ENCODE measurements around the gene SGPL1. TPM values are rescaled to one million over a fixed set of nuclear protein-coding genes. Genes with fewer than 3 reads are reported as not detected.

SGPL1 gene
- total and polyA plus RNA-seq, 2 experiments from 2014 or later, result 12.0 to 42.7 TPM

DNA sequence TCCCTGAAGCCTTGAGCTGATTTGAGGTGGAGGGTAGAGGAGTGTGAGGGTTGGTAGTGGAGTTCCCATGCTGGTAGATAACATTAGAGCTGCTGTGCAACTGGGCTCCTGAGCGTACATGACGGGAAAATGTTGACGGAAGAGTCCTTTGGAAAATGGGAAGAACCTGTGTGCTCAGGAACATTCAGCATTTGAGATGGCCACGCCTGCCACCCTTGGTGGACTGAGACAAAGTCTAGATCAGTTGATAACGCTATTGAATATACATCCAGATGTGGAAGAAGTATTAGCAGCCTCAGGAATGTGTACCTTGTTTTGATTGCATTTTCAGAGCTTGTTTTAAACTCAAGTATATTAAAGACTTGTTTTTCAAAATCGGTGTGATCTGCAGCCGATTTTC, 56.5 kb downstream of the SGPL1 start:
- H3K4me1 Mint-ChIP-seq, result peaks cover 11% of the 10 kb centered on the region
- Histone ChIP-seq H3K9me2 (ENCODE audit: insufficient read depth) (no peaks in the 10 kb centered on the region), H3K4me2 (no peak overlapping the region), H3K79me2 (replicated peaks; ENCODE audit: insufficient read depth) (no peaks in the 10 kb centered on the region), H3K4me1 (ENCODE audit: insufficient read depth) (0 out of 2 replicates have a peak, but pooled peaks cover 6% of the 10 kb centered on the region), H2AFZ (no peak overlapping the region), H3K27me3 (ENCODE audit: insufficient read depth) (no peaks in the 10 kb centered on the region), H3K27ac (ENCODE audit: low read depth) (no peak overlapping the region), H3K4me3 (no peak overlapping the region), H3K36me3 (ENCODE audit: insufficient read depth) (peaks cover 27% of the 10 kb centered on the region), H3F3A (replicated peaks; ENCODE audit: low read depth) (no peaks in the 10 kb centered on the region), H4K20me1 (replicated peaks; ENCODE audit: insufficient read depth) (no peaks in the 10 kb centered on the region; the same call in 1 of the 2 replicates)
- H3K4me3 Mint-ChIP-seq, result no peak overlapping the region
- ATAC-seq, result no peak
- peaks cover 4% of the 10 kb centered on the region for H3K27me3 Mint-ChIP-seq (ENCODE audit: insufficient read depth, low read depth, poor library complexity)
- no peaks in the 10 kb centered on the region for H3K9me3 Mint-ChIP-seq
- no peak for TF ChIP-seq NANOG (IDR thresholded peaks at IDR 0.05; ENCODE audit: borderline replicate concordance)
- TF ChIP-seq, protein P1, sequence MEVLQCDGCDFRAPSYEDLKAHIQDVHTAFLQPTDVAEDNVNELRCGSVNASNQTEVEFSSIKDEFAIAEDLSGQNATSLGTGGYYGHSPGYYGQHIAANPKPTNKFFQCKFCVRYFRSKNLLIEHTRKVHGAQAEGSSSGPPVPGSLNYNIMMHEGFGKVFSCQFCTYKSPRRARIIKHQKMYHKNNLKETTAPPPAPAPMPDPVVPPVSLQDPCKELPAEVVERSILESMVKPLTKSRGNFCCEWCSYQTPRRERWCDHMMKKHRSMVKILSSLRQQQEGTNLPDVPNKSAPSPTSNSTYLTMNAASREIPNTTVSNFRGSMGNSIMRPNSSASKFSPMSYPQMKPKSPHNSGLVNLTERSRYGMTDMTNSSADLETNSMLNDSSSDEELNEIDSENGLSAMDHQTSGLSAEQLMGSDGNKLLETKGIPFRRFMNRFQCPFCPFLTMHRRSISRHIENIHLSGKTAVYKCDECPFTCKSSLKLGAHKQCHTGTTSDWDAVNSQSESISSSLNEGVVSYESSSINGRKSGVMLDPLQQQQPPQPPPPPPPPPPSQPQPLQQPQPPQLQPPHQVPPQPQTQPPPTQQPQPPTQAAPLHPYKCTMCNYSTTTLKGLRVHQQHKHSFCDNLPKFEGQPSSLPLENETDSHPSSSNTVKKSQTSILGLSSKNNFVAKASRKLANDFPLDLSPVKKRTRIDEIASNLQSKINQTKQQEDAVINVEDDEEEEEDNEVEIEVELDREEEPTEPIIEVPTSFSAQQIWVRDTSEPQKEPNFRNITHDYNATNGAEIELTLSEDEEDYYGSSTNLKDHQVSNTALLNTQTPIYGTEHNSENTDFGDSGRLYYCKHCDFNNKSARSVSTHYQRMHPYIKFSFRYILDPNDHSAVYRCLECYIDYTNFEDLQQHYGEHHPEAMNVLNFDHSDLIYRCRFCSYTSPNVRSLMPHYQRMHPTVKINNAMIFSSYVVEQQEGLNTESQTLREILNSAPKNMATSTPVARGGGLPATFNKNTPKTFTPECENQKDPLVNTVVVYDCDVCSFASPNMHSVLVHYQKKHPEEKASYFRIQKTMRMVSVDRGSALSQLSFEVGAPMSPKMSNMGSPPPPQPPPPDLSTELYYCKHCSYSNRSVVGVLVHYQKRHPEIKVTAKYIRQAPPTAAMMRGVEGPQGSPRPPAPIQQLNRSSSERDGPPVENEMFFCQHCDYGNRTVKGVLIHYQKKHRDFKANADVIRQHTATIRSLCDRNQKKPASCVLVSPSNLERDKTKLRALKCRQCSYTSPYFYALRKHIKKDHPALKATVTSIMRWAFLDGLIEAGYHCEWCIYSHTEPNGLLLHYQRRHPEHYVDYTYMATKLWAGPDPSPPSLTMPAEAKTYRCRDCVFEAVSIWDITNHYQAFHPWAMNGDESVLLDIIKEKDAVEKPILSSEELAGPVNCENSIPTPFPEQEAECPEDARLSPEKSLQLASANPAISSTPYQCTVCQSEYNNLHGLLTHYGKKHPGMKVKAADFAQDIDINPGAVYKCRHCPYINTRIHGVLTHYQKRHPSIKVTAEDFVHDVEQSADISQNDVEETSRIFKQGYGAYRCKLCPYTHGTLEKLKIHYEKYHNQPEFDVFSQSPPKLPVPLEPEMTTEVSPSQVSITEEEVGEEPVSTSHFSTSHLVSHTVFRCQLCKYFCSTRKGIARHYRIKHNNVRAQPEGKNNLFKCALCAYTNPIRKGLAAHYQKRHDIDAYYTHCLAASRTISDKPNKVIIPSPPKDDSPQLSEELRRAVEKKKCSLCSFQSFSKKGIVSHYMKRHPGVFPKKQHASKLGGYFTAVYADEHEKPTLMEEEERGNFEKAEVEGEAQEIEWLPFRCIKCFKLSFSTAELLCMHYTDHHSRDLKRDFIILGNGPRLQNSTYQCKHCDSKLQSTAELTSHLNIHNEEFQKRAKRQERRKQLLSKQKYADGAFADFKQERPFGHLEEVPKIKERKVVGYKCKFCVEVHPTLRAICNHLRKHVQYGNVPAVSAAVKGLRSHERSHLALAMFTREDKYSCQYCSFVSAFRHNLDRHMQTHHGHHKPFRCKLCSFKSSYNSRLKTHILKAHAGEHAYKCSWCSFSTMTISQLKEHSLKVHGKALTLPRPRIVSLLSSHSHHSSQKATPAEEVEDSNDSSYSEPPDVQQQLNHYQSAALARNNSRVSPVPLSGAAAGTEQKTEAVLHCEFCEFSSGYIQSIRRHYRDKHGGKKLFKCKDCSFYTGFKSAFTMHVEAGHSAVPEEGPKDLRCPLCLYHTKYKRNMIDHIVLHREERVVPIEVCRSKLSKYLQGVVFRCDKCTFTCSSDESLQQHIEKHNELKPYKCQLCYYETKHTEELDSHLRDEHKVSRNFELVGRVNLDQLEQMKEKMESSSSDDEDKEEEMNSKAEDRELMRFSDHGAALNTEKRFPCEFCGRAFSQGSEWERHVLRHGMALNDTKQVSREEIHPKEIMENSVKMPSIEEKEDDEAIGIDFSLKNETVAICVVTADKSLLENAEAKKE (CRISPR knock-in tag; IDR thresholded peaks at IDR 0.05), result no peak
- no peak for TF ChIP-seq STAT1 (IDR thresholded peaks at IDR 0.05; ENCODE audit: unreplicated experiment)
- TF ChIP-seq ZNF331 (CRISPR knock-in tag; IDR thresholded peaks at IDR 0.05; ENCODE audit: low read depth), result no peak
- TF ChIP-seq, protein P2, sequence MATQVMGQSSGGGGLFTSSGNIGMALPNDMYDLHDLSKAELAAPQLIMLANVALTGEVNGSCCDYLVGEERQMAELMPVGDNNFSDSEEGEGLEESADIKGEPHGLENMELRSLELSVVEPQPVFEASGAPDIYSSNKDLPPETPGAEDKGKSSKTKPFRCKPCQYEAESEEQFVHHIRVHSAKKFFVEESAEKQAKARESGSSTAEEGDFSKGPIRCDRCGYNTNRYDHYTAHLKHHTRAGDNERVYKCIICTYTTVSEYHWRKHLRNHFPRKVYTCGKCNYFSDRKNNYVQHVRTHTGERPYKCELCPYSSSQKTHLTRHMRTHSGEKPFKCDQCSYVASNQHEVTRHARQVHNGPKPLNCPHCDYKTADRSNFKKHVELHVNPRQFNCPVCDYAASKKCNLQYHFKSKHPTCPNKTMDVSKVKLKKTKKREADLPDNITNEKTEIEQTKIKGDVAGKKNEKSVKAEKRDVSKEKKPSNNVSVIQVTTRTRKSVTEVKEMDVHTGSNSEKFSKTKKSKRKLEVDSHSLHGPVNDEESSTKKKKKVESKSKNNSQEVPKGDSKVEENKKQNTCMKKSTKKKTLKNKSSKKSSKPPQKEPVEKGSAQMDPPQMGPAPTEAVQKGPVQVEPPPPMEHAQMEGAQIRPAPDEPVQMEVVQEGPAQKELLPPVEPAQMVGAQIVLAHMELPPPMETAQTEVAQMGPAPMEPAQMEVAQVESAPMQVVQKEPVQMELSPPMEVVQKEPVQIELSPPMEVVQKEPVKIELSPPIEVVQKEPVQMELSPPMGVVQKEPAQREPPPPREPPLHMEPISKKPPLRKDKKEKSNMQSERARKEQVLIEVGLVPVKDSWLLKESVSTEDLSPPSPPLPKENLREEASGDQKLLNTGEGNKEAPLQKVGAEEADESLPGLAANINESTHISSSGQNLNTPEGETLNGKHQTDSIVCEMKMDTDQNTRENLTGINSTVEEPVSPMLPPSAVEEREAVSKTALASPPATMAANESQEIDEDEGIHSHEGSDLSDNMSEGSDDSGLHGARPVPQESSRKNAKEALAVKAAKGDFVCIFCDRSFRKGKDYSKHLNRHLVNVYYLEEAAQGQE (IDR thresholded peaks at IDR 0.05; ENCODE audit: unreplicated experiment), result no peak
- TF ChIP-seq EZH2 (IDR thresholded peaks at IDR 0.05; ENCODE audit: low read depth, unreplicated experiment), result no peak
- no peak for TF ChIP-seq POLR2AphosphoS5 (IDR thresholded peaks at IDR 0.05; ENCODE audit: low read depth)
- TF ChIP-seq ZNF114 (CRISPR knock-in tag; IDR thresholded peaks at IDR 0.05), result no peak
- no peak for TF ChIP-seq CREB1 (CRISPR knock-in tag; IDR thresholded peaks at IDR 0.05; ENCODE audit: low read depth)
- no peak for TF ChIP-seq EZH2phosphoT487 (IDR thresholded peaks at IDR 0.05; ENCODE audit: unreplicated experiment)
- TF ChIP-seq, protein P3, sequence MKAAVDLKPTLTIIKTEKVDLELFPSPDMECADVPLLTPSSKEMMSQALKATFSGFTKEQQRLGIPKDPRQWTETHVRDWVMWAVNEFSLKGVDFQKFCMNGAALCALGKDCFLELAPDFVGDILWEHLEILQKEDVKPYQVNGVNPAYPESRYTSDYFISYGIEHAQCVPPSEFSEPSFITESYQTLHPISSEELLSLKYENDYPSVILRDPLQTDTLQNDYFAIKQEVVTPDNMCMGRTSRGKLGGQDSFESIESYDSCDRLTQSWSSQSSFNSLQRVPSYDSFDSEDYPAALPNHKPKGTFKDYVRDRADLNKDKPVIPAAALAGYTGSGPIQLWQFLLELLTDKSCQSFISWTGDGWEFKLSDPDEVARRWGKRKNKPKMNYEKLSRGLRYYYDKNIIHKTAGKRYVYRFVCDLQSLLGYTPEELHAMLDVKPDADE (IDR thresholded peaks at IDR 0.05), result no peak
- TF ChIP-seq JUNB (IDR thresholded peaks at IDR 0.05; ENCODE audit: unreplicated experiment), result no peak
- TF ChIP-seq, protein P4, sequence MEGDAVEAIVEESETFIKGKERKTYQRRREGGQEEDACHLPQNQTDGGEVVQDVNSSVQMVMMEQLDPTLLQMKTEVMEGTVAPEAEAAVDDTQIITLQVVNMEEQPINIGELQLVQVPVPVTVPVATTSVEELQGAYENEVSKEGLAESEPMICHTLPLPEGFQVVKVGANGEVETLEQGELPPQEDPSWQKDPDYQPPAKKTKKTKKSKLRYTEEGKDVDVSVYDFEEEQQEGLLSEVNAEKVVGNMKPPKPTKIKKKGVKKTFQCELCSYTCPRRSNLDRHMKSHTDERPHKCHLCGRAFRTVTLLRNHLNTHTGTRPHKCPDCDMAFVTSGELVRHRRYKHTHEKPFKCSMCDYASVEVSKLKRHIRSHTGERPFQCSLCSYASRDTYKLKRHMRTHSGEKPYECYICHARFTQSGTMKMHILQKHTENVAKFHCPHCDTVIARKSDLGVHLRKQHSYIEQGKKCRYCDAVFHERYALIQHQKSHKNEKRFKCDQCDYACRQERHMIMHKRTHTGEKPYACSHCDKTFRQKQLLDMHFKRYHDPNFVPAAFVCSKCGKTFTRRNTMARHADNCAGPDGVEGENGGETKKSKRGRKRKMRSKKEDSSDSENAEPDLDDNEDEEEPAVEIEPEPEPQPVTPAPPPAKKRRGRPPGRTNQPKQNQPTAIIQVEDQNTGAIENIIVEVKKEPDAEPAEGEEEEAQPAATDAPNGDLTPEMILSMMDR (conservative IDR thresholded peaks at IDR 0.05; ENCODE audit: low read depth in 2 of 2), result no peak
- peaks cover 61% of the 10 kb centered on the region for H3K36me3 Mint-ChIP-seq (ENCODE audit: low read depth)
- no peak for DNase-seq (ENCODE audit: low spot score)
- no peak overlapping the region for H3K27ac Mint-ChIP-seq

Measured in GM23338 (cell line).